B cell (primary cell): ENCODE results near the gene QRFP. TPM values are rescaled to one million over a fixed set of nuclear protein-coding genes. Genes with fewer than 3 reads are reported as not detected.

Experiments used
- polyA plus RNA-seq: library from polyadenylated mRNA; depleted of rRNA; stranded (reverse); fragments of >200 nt; gene quantifications from 2 replicates; pipeline ENCODE4 v1.2.3, GENCODE V29; 2012
- total RNA-seq, 2 donors: library from RNA; stranded (reverse); fragments of 120-200 nt in 1 of 2; gene quantifications; 1 replicate in 1 of 2; 2 replicates in 1 of 2; pipeline versions ENCODE4 v1.2.3 to v1.2.4, GENCODE V29; 2013 to 2022

Gene QRFP
- total and polyA plus RNA-seq, 2 donors (not counting 1 experiment from before 2014, with no cell fraction given): 0.07 TPM; not detected in 1

Other genes starting within 250 kb of the QRFP start
- not detected in 2 replicates for gene PRDM12, start 232.2 kb downstream of the QRFP start, total RNA-seq
- not detected in 2 replicates for gene PRDM12, start 232.2 kb downstream of the QRFP start, polyA plus RNA-seq
- 53.3 and 55.5 TPM in 2 replicates for gene EXOSC2, start 203.0 kb downstream of the QRFP start, total RNA-seq
- 31.5 and 34.7 TPM in 2 replicates for gene EXOSC2, start 203.0 kb downstream of the QRFP start, polyA plus RNA-seq
- 44.5 and 46.0 TPM in 2 replicates for gene ABL1, start 61.6 kb downstream of the QRFP start, total RNA-seq
- gene ABL1, start 61.6 kb downstream of the QRFP start, polyA plus RNA-seq: 11.3 and 11.9 TPM in 2 replicates
- not detected in 2 replicates for gene FIBCD1, start 42.4 kb upstream of the QRFP start, total RNA-seq
- not detected in 2 replicates for gene FIBCD1, start 42.4 kb upstream of the QRFP start, polyA plus RNA-seq
- 0.25 and 0.29 TPM in 2 replicates for gene LAMC3, start 112.4 kb upstream of the QRFP start, total RNA-seq
- 0.45 and 0.81 TPM in 2 replicates for gene LAMC3, start 112.4 kb upstream of the QRFP start, polyA plus RNA-seq
- not detected in 2 replicates for gene AIF1L, start 199.7 kb upstream of the QRFP start, total RNA-seq
- not detected in 2 replicates for gene AIF1L, start 199.7 kb upstream of the QRFP start, polyA plus RNA-seq
- gene NUP214, start 228.8 kb upstream of the QRFP start, total RNA-seq: 94.6 and 103 TPM in 2 replicates
- gene NUP214, start 228.8 kb upstream of the QRFP start, polyA plus RNA-seq: 19.0 and 25.4 TPM in 2 replicates